Measurements from ENCODE around the gene ZNF324. TPM values are rescaled to one million over a fixed set of nuclear protein-coding genes. Genes with fewer than 3 reads are reported as not detected.

Gene ZNF324
- total and polyA plus RNA-seq, 9 of the 15 experiments (the other 6 are each of a cell fraction or from before 2014, with no cell fraction given) = 0.92 to 16.4 (median 5.3) TPM

DNA sequence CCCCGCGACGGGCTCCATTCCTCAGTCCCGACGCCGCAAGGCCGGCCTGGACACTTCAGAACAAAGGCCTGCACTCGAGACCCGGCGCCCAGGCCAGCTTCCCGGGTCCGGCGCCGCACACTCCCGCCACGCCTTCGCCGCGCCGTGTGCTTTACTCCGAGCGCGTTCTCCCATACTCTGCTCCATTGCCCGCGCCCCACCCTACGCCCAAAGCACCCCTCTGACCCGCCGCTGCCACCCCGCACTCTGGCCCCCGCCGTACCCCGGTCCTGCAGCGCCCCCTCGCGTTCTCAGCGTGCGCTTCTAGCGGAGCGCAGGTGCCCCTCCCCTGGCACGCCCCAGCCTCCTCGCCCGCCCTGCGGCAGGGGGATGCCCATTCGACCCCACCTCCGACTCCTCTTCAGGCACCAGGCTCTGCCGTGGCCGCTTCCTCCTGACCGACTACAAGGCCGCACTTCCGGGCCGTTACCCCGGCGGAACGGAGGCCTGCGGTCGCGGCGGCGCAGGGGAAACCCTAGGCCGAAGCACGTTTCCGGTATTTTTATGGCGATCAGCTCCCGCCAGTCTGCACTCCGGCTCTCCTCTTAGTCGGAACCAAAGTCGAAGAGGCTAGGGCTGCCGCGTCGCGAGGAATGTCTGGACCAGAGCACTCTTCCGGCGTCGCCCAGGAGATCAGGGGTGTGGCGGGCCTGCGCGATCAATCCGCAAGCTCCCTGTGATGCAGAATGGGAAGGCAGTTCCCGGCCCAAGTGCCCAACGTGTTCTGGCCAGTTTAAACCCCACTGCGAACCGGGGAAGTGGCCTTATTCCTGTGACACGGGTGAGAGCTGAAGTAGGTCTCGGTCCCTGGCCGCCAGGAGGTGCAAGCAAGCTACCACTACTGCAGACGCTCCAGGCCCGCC, 52.7 kb downstream of the ZNF324 start, which contains the start of gene ZBTB45 (continued):
- TF ChIP-seq, protein P1, sequence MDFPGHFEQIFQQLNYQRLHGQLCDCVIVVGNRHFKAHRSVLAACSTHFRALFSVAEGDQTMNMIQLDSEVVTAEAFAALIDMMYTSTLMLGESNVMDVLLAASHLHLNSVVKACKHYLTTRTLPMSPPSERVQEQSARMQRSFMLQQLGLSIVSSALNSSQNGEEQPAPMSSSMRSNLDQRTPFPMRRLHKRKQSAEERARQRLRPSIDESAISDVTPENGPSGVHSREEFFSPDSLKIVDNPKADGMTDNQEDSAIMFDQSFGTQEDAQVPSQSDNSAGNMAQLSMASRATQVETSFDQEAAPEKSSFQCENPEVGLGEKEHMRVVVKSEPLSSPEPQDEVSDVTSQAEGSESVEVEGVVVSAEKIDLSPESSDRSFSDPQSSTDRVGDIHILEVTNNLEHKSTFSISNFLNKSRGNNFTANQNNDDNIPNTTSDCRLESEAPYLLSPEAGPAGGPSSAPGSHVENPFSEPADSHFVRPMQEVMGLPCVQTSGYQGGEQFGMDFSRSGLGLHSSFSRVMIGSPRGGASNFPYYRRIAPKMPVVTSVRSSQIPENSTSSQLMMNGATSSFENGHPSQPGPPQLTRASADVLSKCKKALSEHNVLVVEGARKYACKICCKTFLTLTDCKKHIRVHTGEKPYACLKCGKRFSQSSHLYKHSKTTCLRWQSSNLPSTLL (IDR thresholded peaks at IDR 0.05) = no peak
- TF ChIP-seq ELF2 (CRISPR knock-in tag; IDR thresholded peaks at IDR 0.05) = peak; percentile 94
- no peak for TF ChIP-seq PCBP2 (IDR thresholded peaks at IDR 0.05; ENCODE audit: low read depth, low read length, poor library complexity, severe bottlenecking)
- TF ChIP-seq, protein P2, sequence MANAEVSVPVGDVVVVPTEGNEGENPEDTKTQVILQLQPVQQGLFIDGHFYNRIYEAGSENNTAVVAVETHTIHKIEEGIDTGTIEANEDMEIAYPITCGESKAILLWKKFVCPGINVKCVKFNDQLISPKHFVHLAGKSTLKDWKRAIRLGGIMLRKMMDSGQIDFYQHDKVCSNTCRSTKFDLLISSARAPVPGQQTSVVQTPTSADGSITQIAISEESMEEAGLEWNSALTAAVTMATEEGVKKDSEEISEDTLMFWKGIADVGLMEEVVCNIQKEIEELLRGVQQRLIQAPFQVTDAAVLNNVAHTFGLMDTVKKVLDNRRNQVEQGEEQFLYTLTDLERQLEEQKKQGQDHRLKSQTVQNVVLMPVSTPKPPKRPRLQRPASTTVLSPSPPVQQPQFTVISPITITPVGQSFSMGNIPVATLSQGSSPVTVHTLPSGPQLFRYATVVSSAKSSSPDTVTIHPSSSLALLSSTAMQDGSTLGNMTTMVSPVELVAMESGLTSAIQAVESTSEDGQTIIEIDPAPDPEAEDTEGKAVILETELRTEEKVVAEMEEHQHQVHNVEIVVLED (CRISPR knock-in tag; IDR thresholded peaks at IDR 0.05) = peak; percentile 88
- TF ChIP-seq L3MBTL2 (IDR thresholded peaks at IDR 0.05) = peak; percentile 46
- no peak for TF ChIP-seq ZNF347 (CRISPR knock-in tag; IDR thresholded peaks at IDR 0.05; ENCODE audit: low read depth)
- peak; percentile 61 to 68; a peak in 3 of 4 replicates for TF ChIP-seq ARNT (IDR thresholded peaks at IDR 0.05)
- TF ChIP-seq, protein P3, sequence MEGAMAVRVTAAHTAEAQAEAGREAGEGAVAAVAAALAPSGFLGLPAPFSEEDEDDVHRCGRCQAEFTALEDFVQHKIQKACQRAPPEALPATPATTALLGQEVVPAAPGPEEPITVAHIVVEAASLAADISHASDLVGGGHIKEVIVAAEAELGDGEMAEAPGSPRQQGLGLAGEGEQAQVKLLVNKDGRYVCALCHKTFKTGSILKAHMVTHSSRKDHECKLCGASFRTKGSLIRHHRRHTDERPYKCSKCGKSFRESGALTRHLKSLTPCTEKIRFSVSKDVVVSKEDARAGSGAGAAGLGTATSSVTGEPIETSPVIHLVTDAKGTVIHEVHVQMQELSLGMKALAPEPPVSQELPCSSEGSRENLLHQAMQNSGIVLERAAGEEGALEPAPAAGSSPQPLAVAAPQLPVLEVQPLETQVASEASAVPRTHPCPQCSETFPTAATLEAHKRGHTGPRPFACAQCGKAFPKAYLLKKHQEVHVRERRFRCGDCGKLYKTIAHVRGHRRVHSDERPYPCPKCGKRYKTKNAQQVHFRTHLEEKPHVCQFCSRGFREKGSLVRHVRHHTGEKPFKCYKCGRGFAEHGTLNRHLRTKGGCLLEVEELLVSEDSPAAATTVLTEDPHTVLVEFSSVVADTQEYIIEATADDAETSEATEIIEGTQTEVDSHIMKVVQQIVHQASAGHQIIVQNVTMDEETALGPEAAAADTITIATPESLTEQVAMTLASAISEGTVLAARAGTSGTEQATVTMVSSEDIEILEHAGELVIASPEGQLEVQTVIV (CRISPR knock-in tag; IDR thresholded peaks at IDR 0.05; ENCODE audit: borderline replicate concordance) = no peak
- TF ChIP-seq, protein P4, sequence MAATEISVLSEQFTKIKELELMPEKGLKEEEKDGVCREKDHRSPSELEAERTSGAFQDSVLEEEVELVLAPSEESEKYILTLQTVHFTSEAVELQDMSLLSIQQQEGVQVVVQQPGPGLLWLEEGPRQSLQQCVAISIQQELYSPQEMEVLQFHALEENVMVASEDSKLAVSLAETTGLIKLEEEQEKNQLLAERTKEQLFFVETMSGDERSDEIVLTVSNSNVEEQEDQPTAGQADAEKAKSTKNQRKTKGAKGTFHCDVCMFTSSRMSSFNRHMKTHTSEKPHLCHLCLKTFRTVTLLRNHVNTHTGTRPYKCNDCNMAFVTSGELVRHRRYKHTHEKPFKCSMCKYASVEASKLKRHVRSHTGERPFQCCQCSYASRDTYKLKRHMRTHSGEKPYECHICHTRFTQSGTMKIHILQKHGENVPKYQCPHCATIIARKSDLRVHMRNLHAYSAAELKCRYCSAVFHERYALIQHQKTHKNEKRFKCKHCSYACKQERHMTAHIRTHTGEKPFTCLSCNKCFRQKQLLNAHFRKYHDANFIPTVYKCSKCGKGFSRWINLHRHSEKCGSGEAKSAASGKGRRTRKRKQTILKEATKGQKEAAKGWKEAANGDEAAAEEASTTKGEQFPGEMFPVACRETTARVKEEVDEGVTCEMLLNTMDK (IDR thresholded peaks at IDR 0.05; ENCODE audit: borderline replicate concordance, insufficient read depth, low read depth, low read length, poor library complexity, severe bottlenecking) = peak; percentile 77
- no peak for TF ChIP-seq ARHGAP35 (IDR thresholded peaks at IDR 0.05; ENCODE audit: partially characterized antibody)
- peak; percentile 71 for TF ChIP-seq ZNF143 (CRISPR knock-in tag; IDR thresholded peaks at IDR 0.05)
- TF ChIP-seq, protein P5, sequence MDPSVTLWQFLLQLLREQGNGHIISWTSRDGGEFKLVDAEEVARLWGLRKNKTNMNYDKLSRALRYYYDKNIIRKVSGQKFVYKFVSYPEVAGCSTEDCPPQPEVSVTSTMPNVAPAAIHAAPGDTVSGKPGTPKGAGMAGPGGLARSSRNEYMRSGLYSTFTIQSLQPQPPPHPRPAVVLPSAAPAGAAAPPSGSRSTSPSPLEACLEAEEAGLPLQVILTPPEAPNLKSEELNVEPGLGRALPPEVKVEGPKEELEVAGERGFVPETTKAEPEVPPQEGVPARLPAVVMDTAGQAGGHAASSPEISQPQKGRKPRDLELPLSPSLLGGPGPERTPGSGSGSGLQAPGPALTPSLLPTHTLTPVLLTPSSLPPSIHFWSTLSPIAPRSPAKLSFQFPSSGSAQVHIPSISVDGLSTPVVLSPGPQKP (CRISPR knock-in tag; IDR thresholded peaks at IDR 0.05) = no peak; the same call in 1 of the 2 replicates
- peak; percentile 81 for TF ChIP-seq POLR2H (tag; IDR thresholded peaks at IDR 0.05; ENCODE audit: low read depth)
- TF ChIP-seq, protein P6, sequence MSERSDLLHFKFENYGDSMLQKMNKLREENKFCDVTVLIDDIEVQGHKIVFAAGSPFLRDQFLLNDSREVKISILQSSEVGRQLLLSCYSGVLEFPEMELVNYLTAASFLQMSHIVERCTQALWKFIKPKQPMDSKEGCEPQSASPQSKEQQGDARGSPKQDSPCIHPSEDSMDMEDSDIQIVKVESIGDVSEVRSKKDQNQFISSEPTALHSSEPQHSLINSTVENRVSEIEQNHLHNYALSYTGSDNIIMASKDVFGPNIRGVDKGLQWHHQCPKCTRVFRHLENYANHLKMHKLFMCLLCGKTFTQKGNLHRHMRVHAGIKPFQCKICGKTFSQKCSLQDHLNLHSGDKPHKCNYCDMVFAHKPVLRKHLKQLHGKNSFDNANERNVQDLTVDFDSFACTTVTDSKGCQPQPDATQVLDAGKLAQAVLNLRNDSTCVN (CRISPR knock-in tag; IDR thresholded peaks at IDR 0.05) = peak; percentile 68
- no peak for TF ChIP-seq U2AF1 (optimal IDR thresholded peaks at IDR 0.05; ENCODE audit: low read depth, low read length)

Measured in K562 (cell line).